CD14-positive monocyte (primary cell): ENCODE measurements around the gene NAP1L1. TPM values are rescaled to one million over a fixed set of nuclear protein-coding genes. Genes with fewer than 3 reads are reported as not detected.

Experiments
- DNase-seq, 3 donors: peaks; one replicate each; pipeline ENCODE4 v3.0.0-alpha.2; 2011 to 2022
- H2AFZ ChIP-seq: 2 replicates; pipeline ENCODE4 v1.6.0; 2012; ENCODE audit warnings: mild to moderate bottlenecking, low read depth, low read length, inconsistent platforms; ENCODE audit not compliant: insufficient read depth, poor library complexity, severe bottlenecking
- H3K27ac ChIP-seq, 2 donors: 1 replicate in 1 of 2; 2 replicates in 1 of 2; pipeline ENCODE4 v1.5.1; 2012 to 2013; ENCODE audit warnings: low read length in 2 of 2, control low read depth in 1 of 2, inconsistent platforms in 1 of 2, low read depth in 1 of 2, mild to moderate bottlenecking in 1 of 2
- H3K27me3 ChIP-seq, 2 donors: one replicate each; pipeline versions ENCODE4 v1.6.0 to v1.6.1; 2011 to 2013; ENCODE audit warnings: low read length in 2 of 2; ENCODE audit not compliant: control insufficient read depth in 2 of 2, insufficient read depth in 2 of 2
- H3K36me3 ChIP-seq, 2 donors: replicated peaks in 1 of 2; 1 replicate in 1 of 2; 2 replicates in 1 of 2; pipeline versions ENCODE4 v1.5.1 to v1.6.1; 2012 to 2013; ENCODE audit warnings: low read length in 2 of 2, control low read depth in 1 of 2, inconsistent platforms in 1 of 2, mild to moderate bottlenecking in 1 of 2; ENCODE audit not compliant: insufficient read depth in 2 of 2, control insufficient read depth in 1 of 2
- H3K4me1 ChIP-seq, 2 donors: 1 replicate in 1 of 2; 2 replicates in 1 of 2; pipeline versions ENCODE4 v1.5.1 to v1.6.1; 2012 to 2013; ENCODE audit warnings: low read length in 2 of 2, control low read depth in 1 of 2, inconsistent platforms in 1 of 2, mild to moderate bottlenecking in 1 of 2, moderate library complexity in 1 of 2; ENCODE audit not compliant: insufficient read depth in 2 of 2, control insufficient read depth in 1 of 2
- H3K4me2 ChIP-seq: replicated peaks from 2 replicates; pipeline ENCODE3; 2012; ENCODE audit warnings: low read length, moderate library complexity, mild to moderate bottlenecking; ENCODE audit not compliant: poor library complexity, severe bottlenecking; ENCODE audit errors: extremely low read depth
- H3K4me3 ChIP-seq, 3 experiments: fragments of 200-600 bp in 1 of 3; sonication (generic) in 1 of 3; replicated peaks in 1 of 3; 1 replicate in 2 of 3; 2 replicates in 1 of 3; pipeline ENCODE4 v1.5.1; 2011 to 2013; ENCODE audit warnings: low read length in 3 of 3, mild to moderate bottlenecking in 3 of 3, control low read depth in 2 of 3, low read depth in 2 of 3, inconsistent platforms in 1 of 3, moderate library complexity in 1 of 3
- H3K79me2 ChIP-seq: 2 replicates; pipeline ENCODE4 v1.6.0; 2012; ENCODE audit warnings: mild to moderate bottlenecking, control low read depth, inconsistent platforms, low read length, moderate library complexity; ENCODE audit not compliant: insufficient read depth
- H3K9ac ChIP-seq: 2 replicates; pipeline ENCODE4 v1.6.0; 2017; ENCODE audit warnings: low read length, mild to moderate bottlenecking; ENCODE audit not compliant: insufficient read depth, poor library complexity, severe bottlenecking
- H3K9me3 ChIP-seq, 2 donors: replicated peaks in 1 of 2; 1 replicate in 1 of 2; 2 replicates in 1 of 2; pipeline versions ENCODE4 v1.5.1 to v1.6.1; 2012 to 2013; ENCODE audit warnings: low read length in 2 of 2, control low read depth in 1 of 2; ENCODE audit not compliant: control insufficient read depth in 1 of 2, insufficient read depth in 1 of 2
- H4K20me1 ChIP-seq: 2 replicates; pipeline ENCODE4 v1.6.0; 2012; ENCODE audit warnings: mild to moderate bottlenecking, low read length, control low read depth, moderate library complexity; ENCODE audit not compliant: insufficient read depth
- H3K27ac Mint-ChIP-seq, 7 donors: one replicate each; pipeline ENCODE4 v1.8.0; 2020; ENCODE audit warnings: mild to moderate bottlenecking in 7 of 7, mixed read lengths in 7 of 7, moderate library complexity in 6 of 7, inconsistent platforms in 2 of 7
- H3K27me3 Mint-ChIP-seq, 3 donors: one replicate each; pipeline ENCODE4 v1.8.0; 2021 to 2022; ENCODE audit warnings: low read depth in 3 of 3, mild to moderate bottlenecking in 3 of 3, mixed read lengths in 3 of 3, moderate library complexity in 3 of 3, inconsistent platforms in 1 of 3
- H3K36me3 Mint-ChIP-seq, 2 donors: one replicate each; pipeline ENCODE4 v1.8.0; 2020; ENCODE audit warnings: mixed read lengths in 2 of 2, inconsistent platforms in 1 of 2, mild to moderate bottlenecking in 1 of 2
- H3K4me1 Mint-ChIP-seq: one replicate; pipeline ENCODE4 v1.8.0; 2020; ENCODE audit warnings: mild to moderate bottlenecking, mixed read lengths
- H3K4me3 Mint-ChIP-seq, 2 donors: one replicate each; pipeline ENCODE4 v1.8.0; 2020; ENCODE audit warnings: mild to moderate bottlenecking in 2 of 2, mixed read lengths in 2 of 2, moderate library complexity in 1 of 2
- H3K9me3 Mint-ChIP-seq, 7 donors: one replicate each; pipeline ENCODE4 v1.8.0; 2020 to 2022; ENCODE audit warnings: mixed read lengths in 7 of 7, mild to moderate bottlenecking in 6 of 7, moderate library complexity in 6 of 7, inconsistent platforms in 2 of 7
- WGBS: methylation state at CpG from one replicate; pipeline ENCODE4 v1.1.5; 2013; ENCODE audit warnings: missing lambda C conversion rate; ENCODE audit not compliant: insufficient coverage; 5-methylcytosine and 5-hydroxymethylcytosine counted together
- intact Hi-C, 2 donors: fragments of 100-400 bp; cut with micrococcal nuclease; formaldehyde crosslinking; loops; one replicate each; pipeline versions ENCODE4 v1.15.0 to v1.15.1; 2023
- polyA plus RNA-seq, 3 donors: library from polyadenylated mRNA; depleted of rRNA in 1 of 3; unstranded in 2 of 3; stranded (reverse) in 1 of 3; fragments of 300-500 nt in 2 of 3; fragments of >200 nt in 1 of 3; fragmentation: Illumina TruSeq in 2 of 3; gene quantifications; 1 replicate in 2 of 3; 2 replicates in 1 of 3; pipeline ENCODE4 v1.2.3, GENCODE V29; 2012 to 2021
- TF ChIP-seq, protein P1 (sequence below): fragments of 200-600 bp; IDR thresholded peaks from one replicate; pipeline ENCODE4 v1.8.0; 2022; ENCODE audit warnings: antibody characterized with exemption, mild to moderate bottlenecking

The NAP1L1 gene
- polyA plus RNA-seq, 3 donors: 98.3 to 164 (median 111) TPM

DNA sequence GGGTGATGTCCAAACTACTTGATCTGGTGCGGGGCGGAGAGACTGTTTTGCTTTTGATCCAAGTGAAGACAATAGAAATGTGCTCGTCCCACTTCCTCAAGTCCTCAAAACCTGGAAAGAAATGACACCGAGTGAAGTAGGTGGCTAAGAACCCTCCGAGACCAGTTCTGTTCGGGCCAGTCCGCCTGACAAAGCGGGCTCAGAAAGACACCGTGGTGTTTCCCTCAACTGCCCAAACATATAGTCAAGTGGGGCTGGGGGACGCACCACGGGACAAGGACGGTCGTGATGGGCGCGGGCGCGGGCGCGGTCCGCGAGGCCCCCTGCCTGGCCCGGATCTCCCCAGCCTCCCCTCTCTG lies 54.5 kb downstream of the NAP1L1 start:
- intact Hi-C loops: loop anchor here in 1 of 2 donors (10.0 kb wide), 3 partner anchors 55 to 545 kb away; partner anchors contain the start of gene GLIPR1
- Histone ChIP-seq H3K36me3 (no peaks in the 10 kb centered on the region), H3K79me2 (no peaks in the 10 kb centered on the region), H3K27ac (no peak overlapping the region), H3K9ac (peak overlapping the region; percentile 79), H3K4me3 (peak overlapping the region in 2 of 3 experiments; percentile 60 to 77), H3K27me3 (peaks cover 39 to 58% of the 10 kb centered on the region in 2 donors), H4K20me1 (peaks cover 5% of the 10 kb centered on the region), H2AFZ (peak overlapping the region; percentile 80), H3K9me3 (peaks cover 0 to 5% of the 10 kb centered on the region in 2 donors), H3K4me2 (peak overlapping the region; percentile 86), H3K4me1 (peaks cover 27 to 29% of the 10 kb centered on the region in 2 donors)
- Mint-ChIP-seq H3K36me3 (peaks cover 8 to 11% of the 10 kb centered on the region in 2 donors), H3K4me1 (peaks cover 28% of the 10 kb centered on the region), H3K4me3 (peak overlapping the region; percentile 96 to 97), H3K27ac (peak overlapping the region in 3 of 7 donors; percentile 74 to 91 (median 78)), H3K9me3 (peaks cover 0 to 15% (median 7%) of the 10 kb centered on the region in 7 donors), H3K27me3 (peaks cover 52 to 67% (median 61%) of the 10 kb centered on the region in 3 donors)
- TF ChIP-seq, protein P1, sequence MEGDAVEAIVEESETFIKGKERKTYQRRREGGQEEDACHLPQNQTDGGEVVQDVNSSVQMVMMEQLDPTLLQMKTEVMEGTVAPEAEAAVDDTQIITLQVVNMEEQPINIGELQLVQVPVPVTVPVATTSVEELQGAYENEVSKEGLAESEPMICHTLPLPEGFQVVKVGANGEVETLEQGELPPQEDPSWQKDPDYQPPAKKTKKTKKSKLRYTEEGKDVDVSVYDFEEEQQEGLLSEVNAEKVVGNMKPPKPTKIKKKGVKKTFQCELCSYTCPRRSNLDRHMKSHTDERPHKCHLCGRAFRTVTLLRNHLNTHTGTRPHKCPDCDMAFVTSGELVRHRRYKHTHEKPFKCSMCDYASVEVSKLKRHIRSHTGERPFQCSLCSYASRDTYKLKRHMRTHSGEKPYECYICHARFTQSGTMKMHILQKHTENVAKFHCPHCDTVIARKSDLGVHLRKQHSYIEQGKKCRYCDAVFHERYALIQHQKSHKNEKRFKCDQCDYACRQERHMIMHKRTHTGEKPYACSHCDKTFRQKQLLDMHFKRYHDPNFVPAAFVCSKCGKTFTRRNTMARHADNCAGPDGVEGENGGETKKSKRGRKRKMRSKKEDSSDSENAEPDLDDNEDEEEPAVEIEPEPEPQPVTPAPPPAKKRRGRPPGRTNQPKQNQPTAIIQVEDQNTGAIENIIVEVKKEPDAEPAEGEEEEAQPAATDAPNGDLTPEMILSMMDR: no peak
- peak; percentile 18 to 32 (median 20) for DNase-seq
- WGBS: 1% methylated on average over 20 of the region's 22 CpGs

DNA sequence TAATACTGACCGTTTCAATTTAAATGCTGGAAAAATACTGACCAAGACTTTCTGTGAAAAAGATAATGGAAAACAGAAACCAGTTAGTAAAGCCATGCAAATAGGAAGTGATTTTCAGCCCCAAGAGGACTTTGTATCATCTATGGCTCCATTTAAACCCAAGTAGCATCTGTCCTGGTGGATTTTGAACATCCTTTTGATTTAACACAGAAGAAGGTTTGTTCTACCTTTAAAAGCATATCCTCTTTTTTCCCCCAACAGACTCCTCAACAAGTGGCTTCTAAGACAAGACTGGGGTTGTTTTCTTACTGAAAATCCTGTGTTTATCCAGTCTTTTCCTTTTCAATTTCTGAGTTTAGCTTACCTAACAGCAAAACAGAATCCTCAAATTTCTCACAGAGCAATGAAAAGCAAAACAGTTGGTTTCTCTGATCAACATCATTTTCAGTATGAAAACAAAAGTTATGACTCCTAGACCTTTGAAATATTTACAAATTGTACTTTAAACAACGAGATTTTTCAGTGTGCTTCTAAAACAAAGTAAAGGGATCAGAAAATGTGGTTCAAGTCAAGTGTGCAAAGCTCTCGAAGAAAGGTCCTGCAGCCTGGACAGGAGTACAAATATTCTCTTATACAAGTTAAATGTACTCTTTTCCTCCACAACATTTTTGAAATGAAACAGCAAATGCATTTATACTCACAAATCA lies 55.8 kb downstream of the NAP1L1 start:
- H3K9me3 ChIP-seq: peaks cover 0 to 5% of the 10 kb centered on the region in 2 donors
- H3K27ac ChIP-seq: no peak overlapping the region

More for the DNA sequence above, 55.8 kb downstream of the NAP1L1 start:
- peak overlapping the region; percentile 49 to 57 for H3K4me3 Mint-ChIP-seq
- TF ChIP-seq, protein P1: no peak
- Histone ChIP-seq H3K36me3 (no peaks in the 10 kb centered on the region), H3K4me1 (peaks cover 27 to 29% of the 10 kb centered on the region in 2 donors), H4K20me1 (peaks cover 5% of the 10 kb centered on the region), H3K79me2 (no peaks in the 10 kb centered on the region), H2AFZ (no peak overlapping the region), H3K4me2 (no peak overlapping the region), H3K9ac (no peak overlapping the region), H3K27me3 (peaks cover 39 to 55% of the 10 kb centered on the region in 2 donors), H3K4me3 (no peak overlapping the region)
- peaks cover 34% of the 10 kb centered on the region for H3K4me1 Mint-ChIP-seq
- DNase-seq: no peak
- no CpG with 5 or more reads among the region's 3 CpGs for WGBS
- H3K27me3 Mint-ChIP-seq: peaks cover 50 to 59% (median 58%) of the 10 kb centered on the region in 3 donors
- peaks cover 8 to 11% of the 10 kb centered on the region in 2 donors for H3K36me3 Mint-ChIP-seq
- intact Hi-C loops: loop anchor here in 1 of 2 donors (10.0 kb wide), 1 partner anchor 54 kb away; no protein-coding TSS in a partner anchor
- H3K9me3 Mint-ChIP-seq: peaks cover 0 to 15% (median 7%) of the 10 kb centered on the region in 7 donors
- no peak overlapping the region for H3K27ac Mint-ChIP-seq
